GM23338 (cell line): ENCODE results near the gene GARIN3.

Experiments used
- CREB1 ChIP-seq: fragments of 250-450 bp; sonication (Bioruptor Pico); IDR thresholded peaks from 2 replicates; pipeline ENCODE4 v1.5.0; 2020; ENCODE audit warnings: low read depth, mild to moderate bottlenecking, moderate library complexity
- CTCF ChIP-seq, 2 experiments: fragments of 200-600 bp in 1 of 2; sonication (generic) in 1 of 2; conservative IDR thresholded peaks; 2 replicates each; pipeline versions ENCODE4 v1.5.1 to v1.6.1; 2016 to 2017; ENCODE audit warnings: antibody characterized with exemption in 2 of 2, low read depth in 2 of 2, mild to moderate bottlenecking in 2 of 2, moderate library complexity in 1 of 2
- ETS1 ChIP-seq: IDR thresholded peaks from 2 replicates; pipeline ENCODE4 v1.6.1; 2016; ENCODE audit warnings: antibody characterized with exemption
- EZH2 ChIP-seq: fragments of 200-600 bp; sonication (generic); IDR thresholded peaks from one replicate; pipeline ENCODE4 v1.8.0; 2017; ENCODE audit warnings: antibody characterized with exemption, mild to moderate bottlenecking, low read depth; ENCODE audit not compliant: unreplicated experiment
- EZH2phosphoT487 ChIP-seq: fragments of 200-600 bp; sonication (generic); IDR thresholded peaks from one replicate; pipeline ENCODE4 v1.8.1; 2018; ENCODE audit warnings: antibody characterized with exemption; ENCODE audit not compliant: unreplicated experiment
- JUNB ChIP-seq: IDR thresholded peaks from one replicate; pipeline ENCODE4 v1.6.1; 2016; ENCODE audit warnings: antibody characterized with exemption; ENCODE audit not compliant: unreplicated experiment
- NANOG ChIP-seq: IDR thresholded peaks from 2 replicates; pipeline ENCODE4 v1.6.1; 2016; ENCODE audit warnings: antibody characterized with exemption, borderline replicate concordance
- POLR2AphosphoS5 ChIP-seq: IDR thresholded peaks from 2 replicates; pipeline ENCODE4 v1.6.1; 2016; ENCODE audit warnings: antibody characterized with exemption, low read depth
- REST ChIP-seq: IDR thresholded peaks from one replicate; pipeline ENCODE4 v1.6.1; 2018; ENCODE audit warnings: antibody characterized with exemption; ENCODE audit not compliant: unreplicated experiment

GRCh38 chr5:157186309-157187045 is 20.4 kb upstream of the GARIN3 start:
- no peak for TF ChIP-seq CTCF (conservative IDR thresholded peaks at IDR 0.05; ENCODE audit: low read depth in 2 of 2)
- TF ChIP-seq JUNB, result no peak
- no peak for TF ChIP-seq EZH2phosphoT487
- TF ChIP-seq CREB1 (CRISPR knock-in tag), result no peak
- no peak for TF ChIP-seq POLR2AphosphoS5
- TF ChIP-seq EZH2, result no peak
- TF ChIP-seq REST, result no peak
- no peak for TF ChIP-seq ETS1
- TF ChIP-seq NANOG, result no peak
